Rectal smooth muscle tissue (tissue), 1 donor: ENCODE data around the gene SLC36A3.
"Not testable (repeated sequence)": the region's sequence is repeated elsewhere in the genome, so short reads cannot be mapped to it uniquely, and the experiment has no call there.

Experiments used
- H3K27ac ChIP-seq: one replicate; pipeline ENCODE4 v1.7.0; 2013; ENCODE audit warnings: low read depth, low read length, inconsistent platforms
- H3K27me3 ChIP-seq: one replicate; pipeline ENCODE4 v1.7.0; 2013; ENCODE audit warnings: low read length; ENCODE audit not compliant: control insufficient read depth, insufficient read depth
- H3K36me3 ChIP-seq: one replicate; pipeline ENCODE4 v1.7.0; 2013; ENCODE audit warnings: low read length; ENCODE audit not compliant: control insufficient read depth, insufficient read depth
- H3K4me1 ChIP-seq: one replicate; pipeline ENCODE4 v1.7.0; 2013; ENCODE audit warnings: low read length; ENCODE audit not compliant: control insufficient read depth, insufficient read depth
- H3K4me3 ChIP-seq: one replicate; pipeline ENCODE4 v1.7.0; 2013; ENCODE audit warnings: low read length
- H3K9ac ChIP-seq: one replicate; pipeline ENCODE4 v1.7.0; 2013; ENCODE audit warnings: low read length

Gene SLC36A3

GRCh38 chr5:151240268-151240835 is 63.2 kb downstream of the SLC36A3 start:
- H3K36me3 ChIP-seq, H3K27ac ChIP-seq, H3K4me1 ChIP-seq: not testable (repeated sequence)

GRCh38 chr5:151239237-151239861 is 64.2 kb downstream of the SLC36A3 start:
- peak overlapping the region; percentile 61 for H3K4me3 ChIP-seq
- peaks cover 14% of the 10 kb centered on the region for H3K4me1 ChIP-seq
- H3K36me3 ChIP-seq: no peaks in the 10 kb centered on the region
- H3K27me3 ChIP-seq: no peaks in the 10 kb centered on the region
- H3K9ac ChIP-seq: no peak overlapping the region
- H3K27ac ChIP-seq: peak overlapping the region; percentile 97

More at GRCh38 chr5:151240268-151240835, 63.2 kb downstream of the SLC36A3 start:
- H3K27me3 ChIP-seq, H3K4me3 ChIP-seq, H3K9ac ChIP-seq: not testable (repeated sequence)

GRCh38 chr5:151238303-151238741 is 65.2 kb downstream of the SLC36A3 start:
- no peak overlapping the region for H3K9ac ChIP-seq
- peak overlapping the region; percentile 61 for H3K4me3 ChIP-seq
- peak overlapping the region; percentile 97 for H3K27ac ChIP-seq
- H3K36me3 ChIP-seq: no peaks in the 10 kb centered on the region
- no peaks in the 10 kb centered on the region for H3K27me3 ChIP-seq
- peaks cover 17% of the 10 kb centered on the region for H3K4me1 ChIP-seq

DNA sequence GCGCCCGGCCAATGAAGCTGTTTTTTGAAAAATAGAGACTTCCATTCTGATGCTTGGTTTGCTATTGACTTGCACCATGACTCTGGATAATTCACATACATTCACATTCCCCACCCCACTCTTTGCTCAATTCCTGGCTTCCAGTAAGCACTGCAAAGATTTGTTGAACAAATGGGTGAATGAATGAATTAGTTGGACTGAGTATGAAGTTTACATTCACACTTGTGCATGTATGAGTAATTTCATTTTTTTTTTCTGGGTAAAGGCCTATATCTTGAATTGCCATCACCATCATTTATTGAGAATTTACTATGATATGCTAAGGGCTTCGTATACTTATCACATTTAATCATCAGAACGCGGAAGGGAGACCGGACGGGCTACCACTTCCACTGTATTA is 65.9 kb downstream of the SLC36A3 start:
- Histone ChIP-seq H3K27me3 (no peaks in the 10 kb centered on the region), H3K4me1 (peaks cover 17% of the 10 kb centered on the region), H3K27ac (peak overlapping the region; percentile 97), H3K36me3 (no peaks in the 10 kb centered on the region), H3K9ac (no peak overlapping the region), H3K4me3 (peak overlapping the region; percentile 61)

GRCh38 chr5:151236888-151237287 is 66.7 kb downstream of the SLC36A3 start:
- no peak overlapping the region for H3K9ac ChIP-seq
- no peaks in the 10 kb centered on the region for H3K36me3 ChIP-seq
- H3K4me1 ChIP-seq: peaks cover 17% of the 10 kb centered on the region
- no peak overlapping the region for H3K27ac ChIP-seq
- no peak overlapping the region for H3K4me3 ChIP-seq
- no peaks in the 10 kb centered on the region for H3K27me3 ChIP-seq

- H3K27me3 ChIP-seq, H3K9ac ChIP-seq, H3K36me3 ChIP-seq: not testable (repeated sequence)
- peak overlapping the region; percentile 50 for H3K4me3 ChIP-seq
- H3K4me1 ChIP-seq: peaks cover 17% of the 10 kb centered on the region
- peak overlapping the region; percentile 86 for H3K27ac ChIP-seq
Observed at GRCh38 chr5:151235239-151235571, 68.4 kb downstream of the SLC36A3 start.

DNA sequence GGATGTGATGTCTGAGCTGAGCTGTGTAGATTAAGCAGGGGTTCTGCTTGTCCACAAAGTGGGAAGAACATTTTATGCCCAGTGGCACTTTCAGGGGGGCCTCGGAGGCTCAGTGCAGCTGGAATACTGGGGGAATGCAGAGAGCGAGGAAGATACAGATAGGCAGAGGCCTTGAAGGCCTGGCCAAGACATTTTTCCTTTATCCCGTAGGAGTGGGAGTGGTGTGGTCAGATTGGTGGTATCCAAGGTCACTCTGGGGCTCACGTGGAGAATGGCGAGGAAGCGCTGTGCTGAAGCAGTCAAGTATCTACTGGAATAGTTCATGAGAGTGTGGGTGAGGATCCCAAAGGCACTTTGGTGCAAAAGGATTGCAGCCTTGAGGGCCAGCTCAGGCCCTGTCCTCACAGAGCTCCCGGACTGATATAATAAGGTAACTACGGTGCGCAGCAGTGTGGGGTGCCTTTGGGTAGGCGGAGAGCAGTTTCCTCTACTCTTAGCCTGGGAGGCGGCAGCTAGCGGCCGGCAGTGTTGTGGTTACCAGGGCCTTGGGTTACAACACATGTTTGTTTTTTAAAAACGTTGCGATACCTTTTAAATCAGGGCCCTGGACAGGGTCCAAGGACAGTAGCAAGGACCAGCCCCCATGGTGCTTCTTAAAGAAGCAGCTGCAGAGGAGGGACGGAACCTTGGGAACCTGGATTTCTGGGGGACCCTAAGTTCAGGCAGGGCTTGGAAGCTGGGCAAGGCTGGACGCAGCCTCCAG is 68.9 kb downstream of the SLC36A3 start:
- peaks cover 17% of the 10 kb centered on the region for H3K4me1 ChIP-seq
- peak overlapping the region; percentile 17 for H3K9ac ChIP-seq
- H3K4me3 ChIP-seq: peak overlapping the region; percentile 50
- H3K36me3 ChIP-seq: no peaks in the 10 kb centered on the region
- peak overlapping the region; percentile 86 for H3K27ac ChIP-seq
- no peaks in the 10 kb centered on the region for H3K27me3 ChIP-seq

GRCh38 chr5:151233616-151234085 is 69.9 kb downstream of the SLC36A3 start:
- H3K36me3 ChIP-seq: no peaks in the 10 kb centered on the region
- H3K27me3 ChIP-seq: no peaks in the 10 kb centered on the region
- H3K9ac ChIP-seq: no peak overlapping the region
- H3K4me1 ChIP-seq: peaks cover 17% of the 10 kb centered on the region
- H3K27ac ChIP-seq: peak overlapping the region; percentile 86
- H3K4me3 ChIP-seq: no peak overlapping the region

- no peak overlapping the region for H3K27ac ChIP-seq
Observed at GRCh38 chr5:151231359-151231758, 72.2 kb downstream of the SLC36A3 start.

GRCh38 chr5:151230048-151230680 is 73.4 kb downstream of the SLC36A3 start:
- Histone ChIP-seq H3K36me3 (no peaks in the 10 kb centered on the region), H3K27ac (no peak overlapping the region), H3K9ac (no peak overlapping the region), H3K27me3 (no peaks in the 10 kb centered on the region), H3K4me1 (peaks cover 9% of the 10 kb centered on the region), H3K4me3 (no peak overlapping the region)

More at GRCh38 chr5:151231359-151231758, 72.2 kb downstream of the SLC36A3 start:
- Histone ChIP-seq H3K4me3 (no peak overlapping the region), H3K27me3 (no peaks in the 10 kb centered on the region), H3K4me1 (peaks cover 10% of the 10 kb centered on the region), H3K9ac (no peak overlapping the region), H3K36me3 (no peaks in the 10 kb centered on the region)

- H3K36me3 ChIP-seq: no peaks in the 10 kb centered on the region
- no peak overlapping the region for H3K4me3 ChIP-seq
- H3K27ac ChIP-seq: no peak overlapping the region
- no peak overlapping the region for H3K9ac ChIP-seq
- no peaks in the 10 kb centered on the region for H3K27me3 ChIP-seq
- H3K4me1 ChIP-seq: peaks cover 5% of the 10 kb centered on the region
Observed at GRCh38 chr5:151228986-151229385, 74.6 kb downstream of the SLC36A3 start.

GRCh38 chr5:151227918-151228447 is 75.6 kb downstream of the SLC36A3 start:
- Histone ChIP-seq H3K4me3 (no peak overlapping the region), H3K27ac (no peak overlapping the region), H3K4me1 (peaks cover 5% of the 10 kb centered on the region), H3K27me3 (no peaks in the 10 kb centered on the region), H3K36me3 (no peaks in the 10 kb centered on the region), H3K9ac (no peak overlapping the region)
